Measurements from ENCODE around the gene DSN1.

GRCh38 chr20:36775196-36775595 is 1.6 kb upstream of the DSN1 start:
- no peak for TF ChIP-seq CEBPB (tag; IDR thresholded peaks at IDR 0.05)
- no peak for TF ChIP-seq NCOA2 (IDR thresholded peaks at IDR 0.05; ENCODE audit: partially characterized antibody in 2 of 2)
- TF ChIP-seq ELF4 (CRISPR knock-in tag; IDR thresholded peaks at IDR 0.05): no peak
- no peak for TF ChIP-seq POLR2AphosphoS5 (IDR thresholded peaks at IDR 0.05; ENCODE audit: control insufficient read depth, insufficient read depth, low read depth, low read length)
- no peak for TF ChIP-seq HCFC1 (IDR thresholded peaks at IDR 0.05; ENCODE audit: low read depth, low read length)

Data from K562 (cell line).